Measurements from ENCODE around the gene EIF3I.
A peak's percentile ranks its signal among the peaks of the same experiment; 100 is the strongest.

The EIF3I gene

DNA sequence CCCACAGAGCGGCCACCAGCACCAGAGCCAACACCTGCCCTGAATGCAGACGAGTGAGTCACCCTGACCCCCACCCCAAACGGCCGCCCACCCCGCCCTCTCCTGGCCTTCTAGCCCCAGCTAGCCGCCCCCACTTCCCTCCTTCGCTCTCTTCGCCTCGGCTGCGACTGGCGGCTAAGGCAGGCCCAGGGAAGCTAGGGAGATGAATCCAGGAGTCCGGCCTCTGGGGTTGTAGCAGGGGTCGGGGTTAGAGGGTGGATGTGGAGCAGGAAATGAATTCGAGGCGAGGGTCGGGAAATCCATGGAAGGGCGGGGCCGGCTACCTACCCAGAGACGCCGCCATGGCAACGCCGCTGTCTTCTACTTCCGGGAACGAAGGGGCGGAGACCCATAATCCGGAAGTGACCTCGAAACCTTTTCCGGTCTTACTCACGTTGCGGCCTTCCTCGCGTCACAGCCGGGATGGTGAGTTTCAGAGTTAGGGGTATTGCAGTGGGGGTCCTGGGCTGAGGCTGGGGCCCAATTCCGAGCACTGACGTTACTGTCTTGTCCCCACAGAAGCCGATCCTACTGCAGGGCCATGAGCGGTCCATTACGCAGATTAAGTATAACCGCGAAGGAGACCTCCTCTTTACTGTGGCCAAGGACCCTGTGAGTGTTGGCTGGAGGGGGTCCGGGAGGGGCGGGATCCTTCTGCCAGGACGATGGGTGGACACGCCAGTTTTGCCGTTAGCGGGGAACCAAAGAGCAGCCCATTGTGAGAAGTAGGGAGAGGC, at the start of gene EIF3I, which contains the start of gene TMEM234:
Gene EIF3I, plus strand, starts transcription at position 428 of the 776 bp plus-strand sequence. Its CDS starts 35 bp downstream, at position 463.
Gene TMEM234, minus strand, starts transcription at position 374 of the 776 bp plus-strand sequence. Its CDS starts 31 bp downstream, at position 343.
- DNase-seq: peak; percentile 74

- no peak for DNase-seq
Measured at GRCh38 chr1:32172621-32173245, 49.5 kb upstream of the EIF3I start.

GRCh38 chr1:32178380-32179192, 43.6 kb upstream of the EIF3I start:
- DNase-seq: no peak

DNA sequence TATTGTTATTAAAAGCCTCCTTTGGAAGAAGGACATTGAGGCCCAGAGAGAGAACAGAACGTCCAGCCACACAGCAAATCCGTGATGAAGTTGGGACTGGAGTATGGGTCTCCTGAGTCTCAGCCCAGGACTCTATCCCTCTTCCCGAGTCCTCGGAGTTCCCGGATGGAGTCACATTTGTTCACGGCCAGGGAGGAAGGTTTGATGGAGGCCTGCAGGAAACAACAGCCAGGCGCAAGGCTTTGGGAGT, 43.1 kb upstream of the EIF3I start:
- DNase-seq: no peak

GRCh38 chr1:32179443-32180185, 42.6 kb upstream of the EIF3I start, which contains the start of gene TXLNA:
Gene TXLNA, plus strand, starts transcription at chr1:32179675. Its CDS starts 671 bp downstream, at chr1:32180346.
- DNase-seq: peak; percentile 83

- DNase-seq: no peak
Measured at GRCh38 chr1:32180186-32181060, 41.8 kb upstream of the EIF3I start.

DNA sequence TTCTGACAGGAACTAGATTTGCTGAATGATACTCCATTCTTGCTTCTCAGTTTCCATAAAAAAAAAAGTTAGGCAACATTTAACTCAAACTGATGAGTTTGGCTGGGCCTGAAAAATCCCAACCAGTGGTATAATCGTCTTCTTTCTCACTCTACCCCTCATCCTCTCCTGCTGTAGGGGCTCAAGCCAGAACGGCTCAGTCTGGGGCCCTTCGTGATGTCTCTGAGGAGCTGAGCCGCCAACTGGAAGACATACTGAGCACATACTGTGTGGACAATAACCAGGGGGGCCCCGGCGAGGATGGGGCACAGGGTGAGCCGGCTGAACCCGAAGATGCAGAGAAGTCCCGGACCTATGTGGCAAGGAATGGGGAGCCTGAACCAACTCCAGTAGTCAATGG, 41.1 kb upstream of the EIF3I start:
- DNase-seq: no peak

DNA sequence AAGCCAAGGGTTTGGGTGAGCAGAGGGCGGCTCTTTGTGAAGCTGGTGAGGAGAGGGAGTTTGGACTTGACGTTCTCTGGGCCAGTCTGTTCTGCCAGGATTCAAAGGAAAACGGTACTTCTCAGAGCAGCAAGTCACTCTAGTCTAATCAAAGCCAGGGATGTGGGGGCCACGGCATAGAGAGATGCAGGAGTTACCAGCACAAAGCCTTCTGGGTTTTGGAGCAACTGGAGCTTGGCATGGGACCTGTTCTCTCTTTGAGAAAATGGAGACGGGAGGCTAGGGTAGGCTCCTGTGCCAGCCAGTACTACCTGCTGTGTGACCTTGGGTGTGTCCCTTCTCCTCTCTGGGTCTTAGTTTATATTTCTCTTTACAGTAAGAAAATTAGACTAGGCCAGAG, 40.6 kb upstream of the EIF3I start:
- no peak for DNase-seq

- DNase-seq: no peak
Measured at GRCh38 chr1:32182060-32182459, 40.1 kb upstream of the EIF3I start.

DNA sequence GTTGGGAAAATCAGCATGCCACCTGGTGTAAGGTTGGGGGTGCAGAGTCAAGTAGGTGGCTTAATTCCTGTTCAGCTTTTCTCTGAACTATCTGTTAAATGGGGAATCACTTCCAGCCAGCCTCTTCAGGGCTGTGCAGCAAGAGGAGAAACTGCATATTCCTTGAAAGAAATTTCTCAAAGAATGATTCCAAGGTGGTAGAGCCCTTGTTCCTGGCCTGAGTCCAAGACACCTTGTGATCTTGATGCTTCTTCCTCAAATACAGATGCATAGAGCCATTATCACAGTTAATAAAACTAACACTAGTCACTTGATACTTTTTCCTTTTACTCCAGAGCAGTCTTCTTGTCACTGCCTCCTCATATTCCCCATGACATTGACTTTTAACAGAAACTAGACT, 37.6 kb upstream of the EIF3I start:
- no peak for DNase-seq

DNA sequence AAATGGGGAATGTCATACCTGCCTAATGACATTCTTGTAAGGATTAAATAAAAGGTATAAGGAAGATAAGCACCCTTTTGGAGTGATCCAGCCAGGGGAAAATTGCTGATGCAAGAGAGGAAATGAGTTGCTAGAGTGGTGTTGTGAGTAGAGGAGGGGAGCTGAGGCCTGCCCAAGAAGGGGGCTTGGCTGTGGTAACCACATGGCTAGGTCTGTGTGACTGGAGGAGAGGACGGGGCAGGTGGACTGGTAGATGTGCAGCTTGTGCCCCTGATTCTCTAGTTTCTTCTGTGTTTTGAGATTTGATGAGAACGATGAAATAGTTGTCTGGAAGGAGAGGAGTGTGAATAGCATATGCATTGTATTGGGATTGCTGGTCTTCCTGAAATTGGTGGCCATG, 36.1 kb upstream of the EIF3I start:
- no peak for DNase-seq

- DNase-seq: no peak
Measured at GRCh38 chr1:32186491-32186890, 35.7 kb upstream of the EIF3I start.

- DNase-seq: no peak
Measured at GRCh38 chr1:32187850-32188249, 34.4 kb upstream of the EIF3I start.

DNA sequence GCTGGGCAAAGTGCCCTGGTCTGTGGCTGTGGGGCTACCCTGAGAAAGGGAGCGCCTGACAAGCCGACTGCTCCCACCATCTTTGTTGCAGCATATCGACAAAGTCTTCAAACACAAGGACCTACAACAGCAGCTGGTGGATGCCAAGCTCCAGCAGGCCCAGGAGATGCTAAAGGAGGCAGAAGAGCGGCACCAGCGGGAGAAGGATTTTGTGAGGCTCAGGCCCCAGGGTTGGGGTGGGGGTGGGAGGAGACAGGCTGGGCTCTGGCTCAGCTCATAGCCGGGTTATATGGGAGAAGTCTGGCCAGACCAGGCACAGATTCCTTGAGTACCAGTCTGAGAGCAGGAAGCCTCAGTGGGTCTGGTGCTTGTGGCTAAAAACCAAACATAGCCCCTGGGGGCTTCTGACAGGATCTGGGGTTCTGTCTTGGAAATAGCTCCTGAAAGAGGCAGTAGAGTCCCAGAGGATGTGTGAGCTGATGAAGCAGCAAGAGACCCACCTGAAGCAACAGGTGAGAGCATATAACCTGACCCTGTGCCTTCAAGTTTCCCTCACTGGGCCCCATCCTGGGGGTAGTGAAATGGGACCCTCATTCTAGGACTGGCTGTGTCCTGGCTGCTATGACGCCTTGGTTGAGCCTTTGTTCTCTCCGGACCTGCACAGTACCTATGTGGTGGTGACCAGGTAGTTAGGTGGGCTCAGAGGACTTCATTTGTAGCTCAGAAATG, 29.8 kb upstream of the EIF3I start:
- DNase-seq: no peak

DNA sequence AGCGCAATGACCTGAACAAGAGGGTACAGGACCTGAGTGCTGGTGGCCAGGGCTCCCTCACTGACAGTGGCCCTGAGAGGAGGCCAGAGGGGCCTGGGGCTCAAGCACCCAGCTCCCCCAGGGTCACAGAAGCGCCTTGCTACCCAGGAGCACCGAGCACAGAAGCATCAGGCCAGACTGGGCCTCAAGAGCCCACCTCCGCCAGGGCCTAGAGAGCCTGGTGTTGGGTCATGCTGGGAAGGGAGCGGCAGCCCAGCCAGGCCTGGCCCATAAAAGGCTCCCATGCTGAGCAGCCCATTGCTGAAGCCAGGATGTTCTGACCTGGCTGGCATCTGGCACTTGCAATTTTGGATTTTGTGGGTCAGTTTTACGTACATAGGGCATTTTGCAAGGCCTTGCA, 27.2 kb upstream of the EIF3I start:
- DNase-seq: no peak

- DNase-seq: no peak
Measured at GRCh38 chr1:32195531-32195930, 26.7 kb upstream of the EIF3I start.

- DNase-seq: no peak
Measured at GRCh38 chr1:32195972-32196823, 26.0 kb upstream of the EIF3I start.

GRCh38 chr1:32197074-32197473, 25.1 kb upstream of the EIF3I start:
- no peak for DNase-seq

- no peak for DNase-seq
Measured at GRCh38 chr1:32197837-32198236, 24.4 kb upstream of the EIF3I start.

Measured in NCI-H2081 treated with DMSO at 0.1 percent for 48 hours (cell line).